ENCODE measurements around the gene TCP1.
"Not testable (repeated sequence)": the region's sequence is repeated elsewhere in the genome, so short reads cannot be mapped to it uniquely, and the experiment has no call there.

Gene TCP1

DNA sequence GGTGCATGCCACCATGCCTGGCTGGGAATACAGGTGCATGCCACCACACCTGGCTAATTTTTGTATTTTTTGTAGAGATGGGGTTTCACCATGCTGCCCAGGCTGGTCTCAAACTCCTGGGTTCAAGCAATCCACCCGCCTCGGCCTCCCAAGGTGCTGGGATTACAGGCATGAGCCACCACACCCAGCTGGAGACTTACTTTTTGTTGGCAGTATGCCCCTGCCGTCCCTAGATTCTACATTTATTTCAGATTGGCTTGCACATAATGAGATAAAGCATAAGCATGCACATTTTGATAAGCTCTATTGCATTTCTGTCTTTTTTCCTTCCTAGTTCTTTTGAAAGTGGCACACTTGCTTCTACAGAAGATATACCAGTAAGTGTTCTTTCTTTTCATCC lies 27.4 kb upstream of the TCP1 start:
- DNase-seq: not testable (repeated sequence)

DNA sequence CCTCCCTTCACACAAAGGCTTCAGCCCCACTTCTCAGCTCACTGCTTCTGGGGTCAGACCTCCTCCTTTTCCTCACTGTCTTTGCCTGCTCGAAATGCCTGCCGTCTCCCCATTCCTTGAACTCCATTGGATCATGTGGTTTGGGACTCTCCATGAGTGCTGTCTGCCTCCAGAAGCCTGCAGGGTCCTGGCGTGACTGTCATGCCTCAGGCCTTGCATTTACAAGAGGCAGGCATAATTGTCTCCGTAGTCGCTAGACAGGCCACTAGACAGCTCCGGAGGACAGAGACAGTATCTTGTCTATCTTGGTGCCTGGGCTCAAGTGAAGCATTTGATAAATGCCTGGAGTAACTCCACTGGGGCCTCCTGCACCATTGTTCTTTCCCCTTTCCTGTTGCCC lies 26.0 kb upstream of the TCP1 start:
- no peak for DNase-seq

DNA sequence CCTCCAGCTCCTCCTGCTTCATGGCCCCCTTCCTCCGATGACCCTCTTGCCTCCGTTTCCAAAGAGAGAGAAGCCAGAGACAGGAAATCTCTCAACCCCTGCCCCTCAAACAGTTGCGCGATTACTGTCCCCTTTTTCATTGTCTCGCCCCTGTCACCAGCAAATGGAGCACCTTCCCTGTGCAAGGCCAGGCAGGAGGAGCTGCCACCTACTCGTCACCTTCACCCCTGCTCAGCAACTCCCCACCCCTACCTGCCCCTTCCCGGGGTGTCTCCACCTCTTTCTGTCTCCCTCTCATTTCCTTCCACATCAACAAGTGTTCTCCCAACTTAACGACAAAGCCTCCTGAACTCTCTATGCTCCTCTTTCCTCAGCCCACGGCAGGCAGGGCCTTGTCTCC lies 24.4 kb upstream of the TCP1 start:
- DNase-seq: no peak

DNA sequence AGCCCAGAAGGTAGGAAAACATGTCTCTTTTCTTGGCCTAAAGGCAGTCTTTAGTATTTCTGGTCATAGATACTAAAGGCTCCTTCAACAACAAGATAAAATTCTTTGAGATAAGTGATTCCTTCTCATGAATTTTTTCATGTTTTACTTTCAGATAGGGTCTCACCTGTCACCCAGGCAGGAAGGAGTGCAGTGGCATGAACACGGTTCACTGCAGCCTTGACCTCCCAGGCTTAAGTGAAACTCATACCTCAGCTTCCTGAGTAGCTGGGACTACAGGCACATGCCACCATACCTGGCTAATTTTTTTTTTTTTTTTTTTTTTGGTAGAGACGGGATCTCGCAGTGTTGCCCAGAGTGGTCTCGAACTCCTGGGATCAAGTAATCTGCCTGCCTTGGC lies 19.7 kb upstream of the TCP1 start:
- no peak for DNase-seq

DNA sequence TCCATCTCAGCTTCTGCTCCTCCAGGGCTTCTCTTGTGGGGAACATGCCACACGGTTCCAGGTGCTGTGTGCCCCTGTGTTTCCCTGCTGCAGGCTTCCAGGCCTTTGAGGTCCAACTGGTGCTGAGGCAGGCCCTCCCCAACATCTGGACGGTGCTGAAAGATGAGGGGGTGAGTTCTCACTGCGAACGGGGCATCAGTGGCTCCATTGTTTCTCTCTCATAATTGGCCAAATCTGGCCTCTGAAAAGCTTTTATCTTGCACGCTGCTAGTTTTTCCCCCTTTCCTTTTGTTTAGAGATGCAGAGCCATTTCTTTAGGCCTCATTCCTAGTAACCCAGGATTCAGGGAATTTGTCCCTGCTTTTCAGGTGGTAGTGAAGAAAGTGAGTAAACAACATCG lies 19.2 kb upstream of the TCP1 start:
- no peak for DNase-seq

DNA sequence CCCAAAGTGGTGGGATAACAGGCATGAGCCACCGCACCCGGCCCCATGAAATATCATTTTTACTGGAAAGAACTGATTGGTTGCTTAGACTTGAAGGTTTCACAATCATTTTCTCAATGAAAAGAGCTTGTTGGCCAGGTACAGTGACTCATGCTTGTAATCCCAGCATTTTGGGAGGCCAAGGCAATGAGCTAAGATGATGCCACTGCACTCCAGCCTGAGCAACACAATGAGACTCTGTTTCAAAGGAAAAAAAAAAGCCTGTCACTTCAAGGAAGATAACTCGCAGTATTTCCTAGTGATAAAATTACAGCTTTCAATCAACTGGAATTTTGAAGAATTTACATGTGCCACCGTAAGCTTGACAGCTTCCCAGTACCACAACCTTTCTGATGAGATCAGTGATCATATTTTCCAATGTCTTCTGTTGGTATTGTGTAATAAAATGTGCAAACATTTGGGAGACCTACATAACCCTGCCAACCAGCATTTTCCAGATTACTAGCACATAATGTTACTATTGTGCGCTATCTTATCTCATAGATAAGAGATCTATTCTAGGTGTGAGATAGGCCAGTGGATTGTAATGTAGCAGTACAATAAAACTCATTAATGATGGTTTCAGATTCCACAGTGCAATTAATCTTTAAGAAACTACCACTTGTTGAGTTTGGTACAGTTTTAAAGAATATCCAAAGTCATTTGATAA lies 17.9 kb upstream of the TCP1 start:
- DNase-seq: no peak

DNA sequence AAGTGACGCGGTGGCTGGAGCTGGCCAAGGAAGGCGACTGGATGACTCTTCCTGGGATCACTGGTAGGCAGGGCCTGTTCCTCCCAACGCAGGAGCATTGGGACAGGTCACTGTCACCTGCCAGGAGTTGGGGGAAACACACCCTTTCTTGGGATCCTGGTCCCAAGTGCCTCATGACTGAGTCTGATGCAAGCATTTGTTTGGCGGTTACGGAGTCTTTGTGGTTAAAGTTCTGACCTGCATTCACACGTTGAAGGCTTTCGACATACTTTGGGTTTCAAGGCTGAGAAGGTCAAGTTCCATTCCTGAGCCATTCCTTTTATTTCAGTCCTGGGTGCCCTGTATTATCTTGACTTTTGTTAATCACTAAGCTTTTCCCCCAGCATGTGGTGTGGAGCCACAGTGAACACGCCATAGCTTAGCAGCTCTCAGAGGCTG lies 16.6 kb upstream of the TCP1 start:
- DNase-seq: no peak

DNA sequence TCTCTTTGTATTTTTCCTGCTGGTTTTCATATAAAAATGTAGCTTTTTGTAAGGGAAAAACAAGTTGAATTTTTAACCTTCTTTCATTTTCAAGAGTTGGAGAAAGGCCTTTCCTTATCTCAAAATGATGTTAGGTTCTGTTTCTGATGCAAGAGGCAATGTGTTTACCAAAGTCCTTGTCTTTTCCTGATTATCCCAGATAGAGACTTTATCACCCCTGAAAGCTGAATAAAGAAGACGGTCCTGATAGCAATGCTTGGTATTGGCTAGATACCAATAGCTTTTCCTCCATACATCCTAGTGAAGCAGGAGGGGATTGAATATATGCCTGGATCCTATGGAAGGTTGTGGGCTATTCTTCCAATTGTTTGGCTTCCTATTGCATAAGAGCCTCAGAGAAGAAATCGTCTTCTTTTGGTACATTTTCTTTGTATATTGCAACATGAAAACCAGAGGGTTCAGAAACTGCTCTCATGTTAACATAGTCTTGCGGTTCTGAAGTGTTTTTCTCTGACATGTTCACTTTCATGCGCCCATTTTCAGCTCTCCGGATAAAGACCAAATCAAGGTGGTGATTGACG lies 16.1 kb upstream of the TCP1 start:
- no peak for DNase-seq

DNA sequence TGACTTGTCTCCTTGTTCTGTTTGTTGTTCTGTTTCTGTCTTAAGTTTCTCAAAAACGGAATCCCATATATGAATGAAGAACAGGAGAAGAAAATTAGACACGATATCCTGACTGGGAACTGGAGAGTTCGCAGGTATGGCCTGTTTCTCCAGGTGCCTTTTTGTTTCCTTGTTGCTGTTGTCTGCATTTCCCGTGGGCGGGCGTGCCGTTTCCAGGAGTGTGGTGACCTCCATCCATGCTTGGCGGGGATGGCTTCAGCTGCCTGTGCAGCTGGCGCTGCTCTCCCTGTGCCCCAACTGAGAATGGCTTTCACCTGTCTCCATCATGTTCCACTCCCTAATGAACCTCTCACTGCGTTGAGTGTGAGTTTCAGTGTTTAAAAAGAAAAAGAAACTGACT lies 15.1 kb upstream of the TCP1 start:
- DNase-seq: no peak

DNA sequence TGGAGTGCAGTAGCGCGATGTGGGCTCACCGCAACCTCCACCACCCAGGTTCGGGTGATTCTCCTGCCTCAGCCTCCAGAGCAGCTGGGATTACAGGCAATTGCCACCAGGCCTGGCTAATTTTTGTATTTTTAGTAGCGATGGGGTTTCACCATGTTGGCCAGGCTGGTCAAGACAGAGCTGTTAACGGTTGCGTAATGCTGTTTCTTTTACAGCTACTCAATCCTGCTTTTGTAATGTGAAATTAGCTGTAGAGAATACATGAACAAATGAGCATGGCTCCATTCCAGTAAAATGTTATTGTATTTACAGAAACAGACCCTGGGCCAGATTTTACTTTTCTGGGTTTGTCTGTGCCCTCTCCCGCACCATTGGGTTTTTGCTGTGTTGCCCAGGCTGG lies 12.5 kb upstream of the TCP1 start:
- DNase-seq: no peak

DNA sequence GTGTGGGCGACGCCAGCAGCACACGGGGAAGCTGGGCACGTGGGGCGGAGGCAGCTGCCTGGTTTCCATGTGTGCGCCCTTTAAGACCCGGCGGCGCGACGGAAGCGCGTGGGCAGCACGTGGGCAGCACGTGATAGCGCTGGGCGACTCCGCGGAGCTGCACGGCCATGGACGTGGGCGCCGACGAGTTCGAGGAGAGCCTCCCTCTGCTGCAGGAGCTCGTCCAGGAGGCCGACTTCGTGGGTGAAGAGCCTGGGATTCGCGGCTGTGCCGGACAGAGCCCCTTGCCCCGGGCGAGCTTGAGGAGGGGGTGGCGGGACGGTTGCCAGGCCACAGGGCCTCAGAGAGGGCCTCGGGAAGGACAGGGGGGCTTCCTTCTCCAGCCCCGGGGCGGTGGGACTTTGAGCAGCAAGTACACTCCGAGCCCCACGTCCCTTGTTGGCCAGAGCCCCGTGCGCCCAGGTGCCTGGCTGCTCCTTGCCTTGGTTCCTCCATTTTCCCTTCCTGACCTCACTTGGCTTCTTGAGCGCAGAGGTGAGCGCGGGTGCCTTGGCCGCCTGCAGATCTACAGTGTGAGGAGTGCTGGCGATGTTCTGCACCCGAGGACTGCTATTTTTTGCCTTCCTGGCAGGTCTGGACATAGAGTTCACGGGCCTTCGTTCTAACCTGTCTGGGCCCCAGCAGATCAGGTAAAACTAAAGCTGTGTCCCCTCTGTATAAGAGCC lies 10.9 kb upstream of the TCP1 start, which contains the start of gene PNLDC1:
TSS of gene PNLDC1 (plus strand) at position 136 of the 725 bp plus-strand sequence. CDS start at position 168, 32 bp downstream.
- DNase-seq: no peak

DNA sequence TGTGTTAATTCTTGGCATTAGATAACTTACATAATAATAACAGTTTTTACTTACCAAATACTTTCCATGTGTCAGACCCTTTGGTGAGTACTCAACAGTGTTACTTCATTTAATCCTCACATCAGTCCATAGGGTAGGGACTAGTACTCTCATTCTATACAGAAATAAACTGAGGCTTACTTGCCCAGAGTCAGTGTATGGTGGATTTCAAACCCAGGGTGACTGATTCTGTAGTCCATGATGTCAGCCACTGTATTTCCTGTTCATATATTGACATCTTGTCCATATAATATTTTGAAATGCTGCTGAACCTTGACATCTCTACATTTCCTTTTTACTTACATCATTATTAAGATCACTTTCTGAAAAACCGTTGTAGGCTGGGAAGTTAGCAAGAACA lies 8.2 kb upstream of the TCP1 start:
- DNase-seq: no peak

DNA sequence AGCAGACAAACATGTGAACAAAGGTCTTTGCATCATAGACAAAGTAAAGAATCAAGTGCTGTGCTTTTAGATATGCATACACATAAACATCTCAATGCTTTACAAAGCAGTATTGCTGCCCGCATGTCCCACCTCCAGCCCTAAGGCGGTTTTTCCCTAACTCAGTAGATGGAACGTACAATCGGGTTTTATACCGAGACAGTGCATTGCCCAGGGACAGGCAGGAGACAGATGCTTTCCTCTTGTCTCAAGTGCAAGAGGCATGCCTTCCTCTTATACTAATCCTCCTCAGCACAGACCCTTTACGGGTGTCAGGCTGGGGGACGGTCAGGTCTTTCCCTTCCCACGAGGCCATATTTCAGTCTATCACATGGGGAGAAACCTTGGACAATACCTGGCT lies 5.6 kb upstream of the TCP1 start:
- DNase-seq: not testable (repeated sequence)

DNA sequence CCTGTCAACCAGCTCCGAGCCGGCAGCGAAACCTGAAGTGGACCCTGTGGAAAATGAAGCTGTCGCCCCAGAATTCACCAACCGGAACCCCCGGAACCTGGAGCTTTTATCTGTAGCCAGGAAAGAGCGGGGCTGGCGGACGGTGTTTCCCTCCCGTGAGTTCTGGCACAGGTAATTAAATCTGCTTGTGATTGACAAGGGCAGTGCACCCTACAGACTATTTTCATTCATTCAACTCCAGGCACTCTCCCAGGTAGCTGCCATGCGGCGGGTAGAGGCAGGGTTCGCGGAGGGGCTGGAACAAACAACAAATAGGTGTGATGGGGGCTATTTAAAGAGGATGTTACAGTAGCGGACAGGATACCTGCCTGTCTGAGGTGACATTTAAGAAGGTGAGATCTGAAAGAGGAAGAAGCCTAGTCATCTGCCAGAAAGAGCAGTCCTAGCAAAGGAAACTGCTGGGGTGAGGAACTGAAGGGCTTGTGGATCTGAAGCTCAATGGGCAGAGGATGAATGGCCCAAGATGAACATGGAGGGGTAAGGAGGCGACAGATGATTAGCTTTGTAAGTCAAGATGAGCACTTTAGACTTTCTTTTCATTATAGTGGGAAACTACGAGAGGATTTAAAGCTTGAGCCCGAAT lies 1.7 kb upstream of the TCP1 start:
- no peak for DNase-seq

DNA sequence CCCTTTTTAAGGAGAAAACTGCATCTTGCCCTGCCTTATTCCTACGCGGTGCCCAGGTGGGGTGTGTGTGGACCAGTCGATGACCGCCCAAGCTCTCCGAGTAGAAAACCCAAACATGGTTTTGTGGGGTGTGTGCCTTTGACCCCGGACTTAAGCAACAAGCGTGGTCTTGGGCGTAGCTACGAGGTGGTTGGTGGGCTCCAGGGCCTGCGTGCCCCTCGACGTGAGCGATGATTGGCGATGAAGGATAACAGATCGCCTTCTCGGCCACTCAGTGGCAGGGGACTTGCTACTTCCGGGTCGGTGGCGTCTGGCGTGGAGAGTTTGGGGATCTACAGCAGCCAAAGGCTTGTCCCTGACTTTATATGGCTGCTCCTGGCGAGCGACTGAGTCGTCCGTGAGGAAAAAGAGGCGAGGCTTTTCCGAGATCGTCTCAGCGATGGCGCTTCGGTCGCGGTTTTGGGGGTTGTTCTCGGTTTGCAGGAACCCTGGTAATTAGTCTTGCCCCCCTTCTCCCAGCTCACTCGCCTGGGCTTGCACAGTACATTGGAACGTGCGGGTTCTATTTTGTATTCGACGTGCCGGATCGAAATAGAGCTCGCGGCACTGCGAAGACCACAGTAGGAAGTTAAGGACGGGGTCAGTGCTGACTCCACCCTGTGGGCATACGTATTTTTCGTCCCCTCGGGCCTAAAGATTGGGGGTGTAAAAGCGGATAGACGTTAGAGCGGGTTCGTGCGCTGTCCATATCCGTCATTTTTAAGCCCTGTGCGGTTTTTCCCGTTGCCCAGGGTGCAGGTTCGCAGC lies 950 bp upstream of the TCP1 start, which contains the start of gene MRPL18:
TSS of gene MRPL18 (plus strand) at position 319 of the 807 bp plus-strand sequence. CDS start at position 440, 121 bp downstream.
- DNase-seq: peak; percentile 75 to 76

DNA sequence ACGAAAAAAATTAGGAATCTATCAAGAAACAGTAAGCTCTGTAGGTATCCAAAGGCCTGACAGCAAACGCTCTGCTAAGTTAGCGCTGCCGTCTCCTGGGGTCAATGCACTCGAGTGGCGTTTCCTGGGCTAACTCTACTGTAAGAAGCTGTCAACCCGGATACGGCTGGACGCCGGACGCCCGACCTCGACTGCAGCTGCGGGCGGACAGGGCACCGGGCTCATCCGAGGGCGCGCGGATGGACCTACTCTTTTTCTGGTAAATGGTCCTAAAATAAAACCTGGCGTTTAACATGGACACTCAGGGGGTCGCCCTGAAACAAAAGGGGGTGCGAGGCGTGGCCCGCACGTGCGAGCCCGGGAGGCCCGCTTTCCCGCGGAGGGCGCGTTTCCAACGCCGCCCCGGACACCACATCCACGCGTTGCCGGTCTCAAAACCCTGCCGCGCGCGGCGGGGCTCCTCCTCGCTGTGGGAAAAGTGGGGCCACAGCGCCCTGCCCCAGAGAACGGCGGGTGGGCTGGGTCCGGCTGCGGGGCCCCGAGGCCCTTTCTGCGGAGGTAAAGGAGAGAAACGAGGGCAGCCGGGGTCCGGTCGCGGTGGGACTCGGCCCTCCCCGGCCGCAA lies 537 bp downstream of the TCP1 start:
- DNase-seq: peak; percentile 11 to 21

DNA sequence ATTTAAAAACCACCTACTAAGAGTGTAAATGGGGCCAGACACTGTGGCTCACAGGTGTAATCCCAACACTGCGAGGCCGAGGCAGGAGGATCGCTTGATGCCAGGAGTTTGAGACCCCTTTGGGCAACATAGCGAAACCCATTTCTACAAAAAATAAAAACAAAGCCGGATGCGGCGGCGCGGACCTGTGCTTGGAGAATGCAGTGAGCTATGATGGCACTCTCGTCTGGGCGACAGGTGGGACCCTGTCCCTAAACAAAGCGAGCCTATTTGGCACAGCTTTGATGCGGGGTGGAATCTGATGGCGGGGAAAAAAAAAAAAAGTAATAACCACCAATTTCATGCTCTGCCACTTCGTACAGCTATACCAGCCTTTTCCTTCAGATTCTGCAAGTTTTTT lies 1.1 kb downstream of the TCP1 start:
- DNase-seq: no peak

DNA sequence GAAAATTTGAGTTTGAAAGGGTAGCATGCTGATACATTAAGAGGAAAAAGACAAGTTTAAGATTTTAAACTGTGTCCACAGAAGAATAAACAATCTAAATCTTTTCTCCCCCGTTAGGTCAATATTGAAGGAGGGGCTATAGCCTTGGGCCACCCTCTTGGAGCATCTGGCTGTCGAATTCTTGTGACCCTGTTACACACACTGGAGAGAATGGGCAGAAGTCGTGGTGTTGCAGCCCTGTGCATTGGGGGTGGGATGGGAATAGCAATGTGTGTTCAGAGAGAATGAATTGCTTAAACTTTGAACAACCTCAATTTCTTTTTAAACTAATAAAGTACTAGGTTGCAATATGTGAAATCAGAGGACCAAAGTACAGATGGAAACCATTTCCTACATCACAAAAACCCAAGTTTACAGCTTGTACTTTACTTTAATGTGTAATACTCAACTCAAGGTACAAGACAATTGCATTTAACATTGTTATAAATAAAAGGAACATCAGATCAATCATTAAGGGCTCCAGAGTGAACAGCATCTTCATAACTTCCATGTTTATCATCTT lies 10.8 kb downstream of the TCP1 start:
- DNase-seq: no peak

DNA sequence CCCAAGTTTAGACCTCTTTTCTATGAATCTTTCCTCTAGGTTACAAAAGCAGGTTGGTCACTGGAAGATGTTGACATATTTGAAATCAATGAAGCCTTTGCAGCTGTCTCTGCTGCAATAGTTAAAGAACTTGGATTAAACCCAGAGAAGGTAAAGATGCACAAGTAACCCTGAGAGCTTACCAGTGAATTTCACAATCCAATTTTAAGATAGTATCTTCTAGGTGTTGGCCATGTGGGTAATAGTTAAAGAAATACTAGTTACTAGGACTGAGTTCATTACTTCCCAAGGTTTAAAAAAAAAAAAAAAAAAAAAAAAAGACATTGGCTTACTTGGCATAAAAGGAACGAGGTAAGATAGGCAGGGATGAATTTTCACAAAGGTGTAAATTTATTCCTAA lies 11.3 kb downstream of the TCP1 start:
- DNase-seq: no peak

DNA sequence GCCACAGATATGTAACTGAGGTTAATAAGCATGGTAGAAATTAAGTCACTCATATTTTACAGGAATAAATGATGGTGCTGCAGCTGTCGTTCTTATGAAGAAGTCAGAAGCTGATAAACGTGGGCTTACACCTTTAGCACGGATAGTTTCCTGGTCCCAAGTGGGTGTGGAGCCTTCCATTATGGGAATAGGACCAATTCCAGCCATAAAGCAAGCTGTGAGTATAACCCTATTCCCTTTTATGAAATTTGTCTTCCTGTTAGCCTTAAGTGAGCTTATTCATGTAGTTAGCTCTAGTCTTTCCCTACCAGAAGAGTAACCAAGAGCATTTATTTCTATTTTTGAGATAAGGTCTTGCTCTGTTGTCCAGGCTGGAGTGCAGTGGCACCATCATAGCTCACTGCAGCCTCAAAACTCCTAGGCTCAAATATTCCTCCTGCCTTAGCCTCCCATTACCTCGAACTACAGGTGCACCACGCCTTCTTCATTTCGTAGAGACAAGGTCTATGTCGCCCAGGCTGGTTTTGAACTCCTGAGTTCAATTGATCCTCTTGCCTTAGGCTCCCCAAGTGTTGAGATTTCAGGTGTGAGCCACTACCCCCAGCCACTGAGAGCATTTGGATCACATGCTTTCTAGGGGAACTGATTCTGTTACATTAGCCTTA lies 12.0 kb downstream of the TCP1 start:
- no peak for DNase-seq

DNA sequence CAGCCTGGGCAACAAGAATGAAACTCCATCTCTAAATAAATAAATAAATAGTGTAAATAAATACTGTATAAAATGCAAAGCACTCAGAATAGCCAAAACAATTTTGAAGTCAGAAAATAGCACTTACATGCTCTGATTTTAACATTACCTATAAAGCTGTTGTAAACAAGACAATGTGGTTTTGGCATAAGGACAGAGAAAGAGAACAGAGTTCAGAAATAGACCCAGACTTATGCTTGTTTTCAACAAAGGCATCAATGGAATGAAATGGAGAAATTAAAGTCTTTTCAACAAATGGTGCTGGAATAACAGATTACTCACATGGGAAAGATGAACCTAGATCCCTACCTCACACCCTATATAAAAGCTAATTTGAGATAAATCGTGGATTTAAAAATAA lies 17.2 kb downstream of the TCP1 start:
- DNase-seq: no peak
